MM.1S (cell line): ENCODE results near the gene SECTM1.
"Not testable (repeated sequence)": the region's sequence is repeated elsewhere in the genome, so short reads cannot be mapped to it uniquely, and the experiment has no call there.

ENCODE experiments used
- EZH2 ChIP-seq: fragments of 300-600 bp; sonication (generic); optimal IDR thresholded peaks from 2 replicates; pipeline ENCODE3; 2017; ENCODE audit warnings: low read depth, mild to moderate bottlenecking, antibody characterized with exemption, low read length, mixed read lengths
- EZH2phosphoT487 ChIP-seq: fragments of 300-600 bp; sonication (generic); IDR thresholded peaks from 2 replicates; pipeline ENCODE4 v1.6.1; 2018; ENCODE audit warnings: antibody characterized with exemption, low read length
- TF ChIP-seq, protein P1 (sequence below): fragments of 300-600 bp; sonication (generic); IDR thresholded peaks from 2 replicates; pipeline ENCODE4 v1.5.1; 2016; ENCODE audit warnings: antibody characterized with exemption, low read length, mixed read lengths

DNA sequence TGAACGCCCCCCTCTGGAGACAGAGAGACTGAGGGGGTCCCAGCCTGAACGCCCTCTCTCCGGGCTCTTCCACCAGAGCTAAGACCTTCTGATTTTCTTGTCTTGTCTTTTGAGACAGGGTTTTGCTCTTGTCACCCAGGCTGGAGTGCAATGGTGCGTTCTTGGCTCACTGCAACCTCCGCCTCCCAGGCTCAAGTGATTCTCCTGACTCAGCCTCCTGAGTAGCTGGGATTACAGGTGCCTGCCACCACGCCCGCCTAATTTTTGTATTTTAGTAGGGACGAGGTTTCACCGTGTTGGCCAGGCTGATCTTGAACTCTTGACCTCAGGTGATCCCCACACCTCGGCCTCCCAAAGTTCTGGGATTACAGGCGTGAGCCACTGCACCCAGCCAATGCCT is 14.4 kb upstream of the SECTM1 start:
- TF ChIP-seq, protein P1, sequence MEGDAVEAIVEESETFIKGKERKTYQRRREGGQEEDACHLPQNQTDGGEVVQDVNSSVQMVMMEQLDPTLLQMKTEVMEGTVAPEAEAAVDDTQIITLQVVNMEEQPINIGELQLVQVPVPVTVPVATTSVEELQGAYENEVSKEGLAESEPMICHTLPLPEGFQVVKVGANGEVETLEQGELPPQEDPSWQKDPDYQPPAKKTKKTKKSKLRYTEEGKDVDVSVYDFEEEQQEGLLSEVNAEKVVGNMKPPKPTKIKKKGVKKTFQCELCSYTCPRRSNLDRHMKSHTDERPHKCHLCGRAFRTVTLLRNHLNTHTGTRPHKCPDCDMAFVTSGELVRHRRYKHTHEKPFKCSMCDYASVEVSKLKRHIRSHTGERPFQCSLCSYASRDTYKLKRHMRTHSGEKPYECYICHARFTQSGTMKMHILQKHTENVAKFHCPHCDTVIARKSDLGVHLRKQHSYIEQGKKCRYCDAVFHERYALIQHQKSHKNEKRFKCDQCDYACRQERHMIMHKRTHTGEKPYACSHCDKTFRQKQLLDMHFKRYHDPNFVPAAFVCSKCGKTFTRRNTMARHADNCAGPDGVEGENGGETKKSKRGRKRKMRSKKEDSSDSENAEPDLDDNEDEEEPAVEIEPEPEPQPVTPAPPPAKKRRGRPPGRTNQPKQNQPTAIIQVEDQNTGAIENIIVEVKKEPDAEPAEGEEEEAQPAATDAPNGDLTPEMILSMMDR, result not testable (repeated sequence)
- TF ChIP-seq EZH2, EZH2phosphoT487: not testable (repeated sequence)
